ENCODE data around the gene ADD2. TPM values are rescaled to one million over a fixed set of nuclear protein-coding genes. Genes with fewer than 3 reads are reported as not detected.

The ADD2 gene
- total RNA-seq, 4 donors from 2014 or later = 1.9 to 6.5 (median 3.1) TPM

DNA sequence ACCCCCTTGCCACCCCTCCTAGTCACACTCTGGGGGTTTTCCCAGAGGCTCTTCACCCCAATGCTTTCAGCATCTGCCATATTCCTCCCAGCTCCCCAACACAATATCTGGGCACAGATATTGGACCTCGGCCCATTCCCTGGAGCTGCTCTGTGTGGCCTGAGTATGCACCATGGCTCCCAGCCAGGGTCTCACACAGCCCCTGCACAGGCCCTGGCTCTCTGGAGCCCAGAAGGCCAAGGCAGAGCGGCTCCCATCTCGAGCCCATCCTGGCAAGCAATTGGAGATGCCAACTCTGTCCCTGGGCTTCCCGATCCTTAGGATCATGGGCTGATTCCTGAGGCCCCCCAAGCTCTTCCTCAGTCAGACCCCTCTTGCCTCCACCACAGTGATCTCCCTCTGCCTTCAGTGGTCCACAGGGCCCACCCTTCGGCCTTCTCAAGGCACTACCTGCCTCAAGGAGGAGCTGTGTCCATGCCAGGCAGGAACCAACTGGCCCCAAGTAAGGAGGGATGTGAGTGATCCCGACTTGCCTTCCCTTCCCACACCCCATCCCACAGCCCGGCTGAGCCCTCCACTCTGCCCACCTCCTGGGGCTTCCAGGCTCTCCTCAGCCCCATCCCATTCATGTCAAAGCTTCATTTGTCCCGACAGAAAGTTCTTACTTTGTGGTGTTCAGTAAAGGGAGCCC lies 62.7 kb downstream of the ADD2 start:
- no peak for DNase-seq
- no peaks in the 10 kb centered on the region for H3K36me3 ChIP-seq
- intact Hi-C loops (cut with DNase I) = no loop called here
- no peaks in the 10 kb centered on the region for H3K9me3 ChIP-seq
- no peak for TF ChIP-seq POLR2A (IDR thresholded peaks at IDR 0.05)
- TF ChIP-seq, protein P1, sequence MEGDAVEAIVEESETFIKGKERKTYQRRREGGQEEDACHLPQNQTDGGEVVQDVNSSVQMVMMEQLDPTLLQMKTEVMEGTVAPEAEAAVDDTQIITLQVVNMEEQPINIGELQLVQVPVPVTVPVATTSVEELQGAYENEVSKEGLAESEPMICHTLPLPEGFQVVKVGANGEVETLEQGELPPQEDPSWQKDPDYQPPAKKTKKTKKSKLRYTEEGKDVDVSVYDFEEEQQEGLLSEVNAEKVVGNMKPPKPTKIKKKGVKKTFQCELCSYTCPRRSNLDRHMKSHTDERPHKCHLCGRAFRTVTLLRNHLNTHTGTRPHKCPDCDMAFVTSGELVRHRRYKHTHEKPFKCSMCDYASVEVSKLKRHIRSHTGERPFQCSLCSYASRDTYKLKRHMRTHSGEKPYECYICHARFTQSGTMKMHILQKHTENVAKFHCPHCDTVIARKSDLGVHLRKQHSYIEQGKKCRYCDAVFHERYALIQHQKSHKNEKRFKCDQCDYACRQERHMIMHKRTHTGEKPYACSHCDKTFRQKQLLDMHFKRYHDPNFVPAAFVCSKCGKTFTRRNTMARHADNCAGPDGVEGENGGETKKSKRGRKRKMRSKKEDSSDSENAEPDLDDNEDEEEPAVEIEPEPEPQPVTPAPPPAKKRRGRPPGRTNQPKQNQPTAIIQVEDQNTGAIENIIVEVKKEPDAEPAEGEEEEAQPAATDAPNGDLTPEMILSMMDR (IDR thresholded peaks at IDR 0.05) = no peak
- no peak overlapping the region for H3K27ac ChIP-seq
- no peaks in the 10 kb centered on the region for H3K27me3 ChIP-seq
- no peak overlapping the region for H3K4me3 ChIP-seq (replicated peaks in 1 of 3)
- WGBS, 2 donors = 93 to 94% methylated on average over 7 to 8 of the region's 8 CpGs
- no peaks in the 10 kb centered on the region for H3K4me1 ChIP-seq

DNA sequence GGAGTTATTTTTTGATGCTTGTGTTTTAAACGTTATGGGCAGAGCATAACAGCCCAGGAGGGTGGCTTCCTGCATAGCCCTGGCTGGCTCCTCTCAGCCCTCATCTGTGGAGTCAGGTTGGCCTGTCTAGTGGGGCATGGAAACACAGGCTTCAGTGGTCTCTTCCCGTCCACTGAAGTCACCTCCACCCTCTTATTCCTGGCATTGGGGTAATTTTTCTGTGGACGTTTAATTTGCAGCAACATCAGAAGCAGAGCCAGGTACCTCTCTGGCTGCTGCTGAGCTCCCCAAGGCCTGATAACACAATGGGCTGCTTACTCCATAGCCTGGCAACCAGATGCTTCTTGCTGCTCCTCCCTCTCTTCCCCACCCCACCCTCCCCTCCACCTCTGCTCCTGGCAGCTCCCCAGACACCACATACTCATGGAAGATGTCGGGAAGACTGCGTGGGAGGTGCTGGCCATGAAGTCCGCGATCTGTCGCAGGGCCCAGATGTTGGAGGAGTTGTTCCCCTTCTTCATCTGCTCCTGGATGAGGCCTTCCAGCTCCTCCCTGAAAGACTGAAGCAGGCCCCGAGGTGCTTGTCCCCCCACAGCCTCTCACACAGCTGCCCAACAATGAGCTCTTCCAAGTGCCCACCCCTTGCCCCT lies 64.0 kb downstream of the ADD2 start:
- Histone ChIP-seq H3K36me3 (no peaks in the 10 kb centered on the region), H3K27me3 (no peaks in the 10 kb centered on the region), H3K4me3 (replicated peaks in 1 of 3) (no peak overlapping the region), H3K27ac (no peak overlapping the region), H3K9me3 (no peaks in the 10 kb centered on the region), H3K4me1 (no peaks in the 10 kb centered on the region)
- 82 to 85% methylated on average over 8 to 9 of the region's 9 CpGs for WGBS, 2 donors
- TF ChIP-seq, protein P1 (IDR thresholded peaks at IDR 0.05) = no peak
- TF ChIP-seq POLR2A (IDR thresholded peaks at IDR 0.05) = no peak
- intact Hi-C loops (cut with DNase I) = no loop called here
- DNase-seq = no peak

DNA sequence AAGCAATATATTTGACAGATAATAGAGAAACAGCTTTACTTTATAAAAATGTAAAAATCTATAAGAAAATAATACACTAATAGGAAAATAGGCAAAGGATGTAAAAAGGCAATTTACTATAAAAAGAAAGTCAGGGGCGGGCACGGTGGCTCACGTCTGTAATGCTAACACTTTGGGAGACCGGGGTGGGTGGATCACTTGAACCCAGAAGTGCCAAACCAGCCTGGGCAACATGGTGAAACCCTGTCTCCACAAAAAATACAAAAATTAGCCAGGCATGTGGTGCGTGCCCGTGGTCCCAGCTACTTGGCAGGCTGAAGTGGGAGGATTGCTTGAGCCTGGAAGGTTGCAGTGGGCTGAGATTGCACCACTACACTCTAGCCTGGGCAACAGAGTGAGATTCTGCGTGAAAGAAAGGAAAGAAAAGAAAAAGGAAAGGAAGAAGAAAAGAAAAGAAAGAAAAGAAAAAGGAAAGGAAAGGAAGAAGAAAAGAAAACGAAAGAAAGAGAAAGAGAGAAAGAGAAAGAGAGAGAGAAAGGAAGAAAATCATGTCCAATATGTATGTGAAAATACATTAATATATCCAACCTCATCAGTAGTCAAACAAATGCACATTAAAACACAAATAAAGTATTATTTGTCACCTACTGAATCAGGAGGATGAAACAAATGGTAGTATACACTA lies 65.1 kb downstream of the ADD2 start:
- 45 to 60% methylated on average over 8 of the region's 8 CpGs for WGBS, 2 donors

DNA sequence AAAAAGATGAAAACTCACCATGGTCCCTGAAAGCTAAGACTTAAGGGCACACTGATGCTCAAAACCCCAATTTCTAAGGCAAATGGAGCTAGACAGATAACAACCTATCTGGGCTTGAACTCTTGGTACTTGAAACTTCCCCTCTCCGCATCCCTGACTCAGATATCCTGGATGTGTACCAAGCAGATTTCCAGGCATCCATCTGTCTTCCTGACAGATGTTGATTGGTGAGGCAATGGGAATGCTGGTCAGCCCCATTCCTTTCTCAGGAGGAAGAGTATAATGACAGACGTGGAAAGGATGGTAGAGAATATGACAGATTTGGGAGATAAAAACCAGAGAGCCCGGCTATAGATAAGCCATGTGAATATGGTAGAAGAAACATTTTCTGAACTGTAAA lies 69.2 kb downstream of the ADD2 start:
- H3K36me3 ChIP-seq = no peaks in the 10 kb centered on the region
- H3K9me3 ChIP-seq = no peaks in the 10 kb centered on the region
- no peak overlapping the region for H3K27ac ChIP-seq
- intact Hi-C loops (cut with DNase I) = no loop called here
- DNase-seq = no peak
- no peak overlapping the region for H3K4me3 ChIP-seq (replicated peaks in 1 of 3)
- no peaks in the 10 kb centered on the region for H3K4me1 ChIP-seq
- TF ChIP-seq POLR2A (IDR thresholded peaks at IDR 0.05) = no peak
- TF ChIP-seq, protein P1 (IDR thresholded peaks at IDR 0.05) = no peak
- 76 to 85% methylated on average over 3 of the region's 3 CpGs for WGBS, 2 donors
- no peaks in the 10 kb centered on the region for H3K27me3 ChIP-seq

More for the DNA sequence above, 65.1 kb downstream of the ADD2 start:
- H3K4me1 ChIP-seq = no peaks in the 10 kb centered on the region
- H3K27ac ChIP-seq = no peak overlapping the region
- no peak overlapping the region for H3K4me3 ChIP-seq (replicated peaks in 1 of 3)
- TF ChIP-seq, protein P1 (IDR thresholded peaks at IDR 0.05) = no peak
- TF ChIP-seq POLR2A (IDR thresholded peaks at IDR 0.05) = no peak
- DNase-seq = peak; percentile 47 to 50
- H3K36me3 ChIP-seq = no peaks in the 10 kb centered on the region
- intact Hi-C loops (cut with DNase I) = no loop called here
- no peaks in the 10 kb centered on the region for H3K9me3 ChIP-seq
- H3K27me3 ChIP-seq = no peaks in the 10 kb centered on the region

Data from thyroid gland (tissue), 4 donors.